Stimulated activated CD4-positive, alpha-beta T cell treated with anti-CD3 and anti-CD28 coated beads, TNF-alpha, amount 100 ng/mL, for 48 hours (primary cell): ENCODE measurements around the gene MRPL42.
"Not testable (repeated sequence)": the region's sequence is repeated elsewhere in the genome, so short reads cannot be mapped to it uniquely, and the experiment has no call there.

ENCODE experiments used
- DNase-seq, 3 donors: peaks; one replicate each; pipeline ENCODE4 v3.0.0-alpha.2; 2020; ENCODE audit warnings: low read depth in 3 of 3

The MRPL42 gene

DNA sequence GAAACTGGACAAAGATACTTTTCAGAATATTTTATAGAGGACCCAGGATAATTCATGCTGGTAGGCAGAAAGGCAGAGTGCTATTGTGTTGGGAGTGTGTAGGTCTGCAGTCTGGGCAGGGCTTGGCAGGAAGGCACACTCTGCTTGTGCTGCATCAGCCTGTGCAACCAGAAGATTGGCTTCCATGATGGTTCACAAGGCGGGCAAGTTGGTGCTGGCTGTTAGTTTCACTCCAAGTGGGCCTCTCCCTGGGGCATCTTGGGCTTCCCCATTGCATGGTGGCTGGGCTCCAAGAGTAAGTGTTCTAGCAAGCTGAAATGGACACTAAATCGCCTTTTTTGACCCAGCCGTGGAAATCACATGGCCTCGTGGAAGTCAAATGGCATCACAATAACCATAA, 23.7 kb upstream of the MRPL42 start:
- DNase-seq = no peak

DNA sequence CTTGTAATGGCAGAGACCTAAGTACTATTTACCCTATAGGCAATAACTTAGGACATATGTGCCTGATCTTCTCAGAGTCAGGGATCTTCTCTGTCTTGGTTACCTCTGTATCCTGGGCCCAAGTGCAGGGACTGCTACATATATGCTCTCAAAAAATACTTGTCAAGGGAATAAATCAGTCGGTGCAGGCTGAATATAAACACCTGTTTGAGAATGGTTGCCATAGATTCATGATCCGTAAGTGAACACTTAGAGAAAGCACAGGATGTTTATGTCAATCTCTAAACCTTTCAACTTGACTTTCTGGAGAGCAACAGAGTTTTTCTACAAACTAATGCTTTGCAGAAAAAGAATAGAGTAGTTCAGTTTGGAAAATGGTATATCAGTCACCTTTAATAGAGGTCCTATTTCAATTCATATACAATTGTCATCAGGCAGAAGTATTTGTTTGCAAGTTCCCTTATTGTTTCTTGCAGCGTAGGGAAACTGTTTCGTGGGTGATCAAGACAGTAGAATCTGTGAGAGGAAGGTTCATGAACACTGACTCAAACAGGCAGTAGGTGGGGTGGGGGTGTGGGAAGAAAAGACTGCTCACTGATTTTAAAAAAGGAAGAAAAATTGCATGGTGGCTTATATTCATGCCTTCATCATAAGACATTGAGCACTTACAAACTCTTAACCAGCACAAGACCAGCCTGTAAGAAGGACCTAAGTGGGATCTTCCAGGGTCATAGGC, 19.6 kb upstream of the MRPL42 start:
- DNase-seq = peak in 1 of 3 donors; percentile 12

DNA sequence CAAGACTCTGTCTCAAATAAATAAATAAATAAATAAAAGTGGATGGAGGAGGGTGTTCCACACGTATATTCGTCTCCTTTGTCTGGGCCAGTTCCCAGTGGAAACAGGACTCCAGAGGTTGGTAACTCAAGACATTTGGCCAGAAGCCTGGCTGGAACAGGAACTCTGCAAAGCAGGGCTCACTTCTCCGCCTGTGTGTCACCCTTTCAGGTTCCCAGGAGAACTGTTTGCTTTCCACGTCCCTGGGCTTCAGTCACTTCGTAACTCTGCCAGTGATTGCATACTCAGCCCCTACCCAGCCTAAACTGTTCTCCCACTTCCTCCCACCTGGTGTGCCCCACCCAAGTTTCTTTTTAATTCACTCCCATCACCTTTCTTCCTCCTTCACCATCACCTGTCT, 18.5 kb upstream of the MRPL42 start:
- DNase-seq = no peak

- no peak for DNase-seq
These were observed 18.0 kb upstream of the MRPL42 start for GRCh38 chr12:93449277-93449676.

DNA sequence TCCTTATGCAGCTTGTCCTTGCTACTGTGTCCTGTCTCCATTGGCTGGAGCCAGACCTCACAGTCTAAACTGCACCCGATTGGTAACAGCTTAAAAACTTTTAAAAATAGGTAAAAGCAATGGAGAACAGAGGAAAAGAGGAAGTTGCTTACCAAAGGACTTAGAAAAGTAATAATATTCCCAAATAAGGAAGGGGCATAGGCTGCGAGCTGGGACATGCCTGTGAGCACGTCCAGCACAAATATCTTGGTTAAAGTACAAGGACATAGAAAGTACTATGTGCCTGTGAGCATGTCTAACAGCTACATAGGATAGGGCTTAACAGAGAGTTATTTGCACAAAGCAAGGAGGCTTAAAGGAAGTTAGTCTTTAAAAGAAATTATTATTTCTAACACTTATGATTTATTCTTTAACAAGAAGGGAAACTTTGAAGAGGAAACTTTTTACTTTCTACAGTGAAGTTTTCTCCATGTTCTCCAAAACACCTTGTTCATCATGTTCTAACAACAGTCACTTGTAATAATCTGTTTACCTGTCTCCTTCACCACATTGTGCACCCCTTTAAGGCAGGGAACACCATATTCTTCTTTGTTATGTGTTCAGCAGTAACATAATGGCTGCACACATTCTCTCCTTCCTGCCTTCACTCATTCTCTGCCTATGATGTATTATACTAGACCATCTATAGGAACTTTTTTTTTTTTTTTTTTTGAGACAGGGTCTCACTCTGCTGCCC, 15.7 kb upstream of the MRPL42 start:
- no peak for DNase-seq

DNA sequence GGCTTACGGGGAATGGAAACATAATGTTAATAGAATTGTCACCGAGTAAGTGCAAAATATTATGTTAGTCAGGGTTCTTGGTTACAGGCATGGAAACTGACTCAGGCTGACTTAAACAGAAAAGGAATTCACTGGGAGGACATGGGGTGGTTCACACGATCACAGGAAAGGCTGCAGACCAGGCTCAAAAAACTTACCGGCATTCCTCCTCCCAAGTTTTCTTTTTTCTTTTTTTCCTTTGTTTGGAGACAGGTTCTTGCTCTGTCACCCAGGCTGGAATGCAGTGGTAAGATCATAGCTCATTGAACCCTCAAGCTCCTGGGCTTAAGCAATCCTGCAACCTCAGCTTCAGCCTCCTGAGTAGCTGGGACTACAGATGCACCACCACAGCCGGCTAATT, 13.7 kb upstream of the MRPL42 start:
- no peak for DNase-seq

DNA sequence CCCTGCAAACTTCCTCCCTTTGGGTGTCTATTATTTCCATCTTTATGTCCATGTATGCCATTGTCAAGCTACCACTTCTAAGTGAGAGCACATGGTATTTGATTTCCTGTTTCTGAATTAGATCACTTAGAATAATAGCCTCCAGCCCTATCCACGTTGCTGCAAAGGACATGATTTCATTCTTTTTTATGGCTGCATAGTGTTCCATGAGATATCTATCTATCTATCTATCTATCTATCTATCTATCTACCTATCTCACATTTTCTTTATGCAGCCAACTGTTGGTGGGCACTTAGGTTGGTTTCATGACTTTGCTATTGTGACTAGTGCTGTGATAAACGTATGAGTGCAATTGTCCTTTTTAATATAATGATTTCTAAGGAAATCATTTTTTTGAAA, 11.2 kb upstream of the MRPL42 start:
- DNase-seq = no peak

- no peak for DNase-seq
These were observed 8.2 kb upstream of the MRPL42 start for GRCh38 chr12:93459097-93459496.

DNA sequence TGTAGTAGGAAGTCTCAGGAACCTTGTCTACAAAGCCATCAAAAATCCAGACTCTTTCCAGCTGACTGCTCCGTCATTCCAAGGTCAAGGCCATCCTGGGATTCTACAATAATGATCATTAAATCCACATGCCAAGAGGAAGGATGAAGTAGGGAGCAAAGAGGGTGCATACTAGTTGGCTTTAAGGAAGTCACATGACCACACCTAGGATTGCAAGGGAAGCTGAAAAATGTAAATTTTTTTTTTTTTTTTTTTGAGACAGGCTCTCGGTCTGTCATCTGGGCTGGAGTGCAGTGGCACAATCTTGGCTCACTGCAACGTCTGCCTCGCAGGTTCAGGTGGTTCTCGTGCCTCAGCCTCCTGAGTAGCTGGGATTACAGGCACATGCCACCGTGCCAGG, 7.3 kb upstream of the MRPL42 start:
- DNase-seq = no peak

DNA sequence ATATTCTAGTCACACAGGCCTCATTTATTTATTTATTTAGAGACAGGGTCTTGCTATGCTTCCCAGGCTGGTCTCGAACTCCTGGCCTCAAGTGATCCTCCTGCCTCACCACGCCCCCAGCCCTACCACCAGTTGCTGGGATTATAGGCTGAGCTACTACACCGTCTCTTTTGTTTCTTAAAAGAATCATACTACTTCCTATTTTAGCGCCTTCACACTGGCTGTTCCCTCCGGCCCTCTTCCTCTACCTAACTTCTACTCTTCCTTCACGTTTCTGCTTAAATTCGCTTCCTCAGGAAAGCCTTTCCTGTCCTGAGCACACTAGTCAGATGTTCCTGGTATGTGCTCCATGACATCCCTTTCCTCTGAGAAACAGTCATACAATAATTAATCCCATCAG, 6.4 kb upstream of the MRPL42 start:
- no peak for DNase-seq

DNA sequence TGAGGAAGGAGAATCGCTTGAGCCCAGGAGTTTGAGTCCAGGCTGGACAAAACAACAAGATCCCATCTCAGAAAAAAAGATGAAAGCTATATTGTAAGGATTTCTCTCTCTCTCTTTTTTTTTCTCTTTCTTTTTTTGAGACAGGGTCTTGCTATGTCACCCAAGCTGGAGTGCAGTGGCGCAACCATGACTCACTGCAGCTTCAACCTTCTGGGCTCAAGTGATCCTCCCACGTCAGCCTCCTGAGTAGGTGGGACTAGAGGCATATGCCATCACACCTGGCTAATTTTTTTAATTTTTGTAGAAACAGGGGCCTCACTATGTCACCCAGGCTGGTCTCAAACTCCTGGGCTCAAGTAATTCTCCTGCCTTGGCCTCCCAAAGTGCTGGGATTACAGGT, 5.8 kb upstream of the MRPL42 start:
- no peak for DNase-seq

GRCh38 chr12:93465841-93466240, 1.5 kb upstream of the MRPL42 start:
- no peak for DNase-seq

DNA sequence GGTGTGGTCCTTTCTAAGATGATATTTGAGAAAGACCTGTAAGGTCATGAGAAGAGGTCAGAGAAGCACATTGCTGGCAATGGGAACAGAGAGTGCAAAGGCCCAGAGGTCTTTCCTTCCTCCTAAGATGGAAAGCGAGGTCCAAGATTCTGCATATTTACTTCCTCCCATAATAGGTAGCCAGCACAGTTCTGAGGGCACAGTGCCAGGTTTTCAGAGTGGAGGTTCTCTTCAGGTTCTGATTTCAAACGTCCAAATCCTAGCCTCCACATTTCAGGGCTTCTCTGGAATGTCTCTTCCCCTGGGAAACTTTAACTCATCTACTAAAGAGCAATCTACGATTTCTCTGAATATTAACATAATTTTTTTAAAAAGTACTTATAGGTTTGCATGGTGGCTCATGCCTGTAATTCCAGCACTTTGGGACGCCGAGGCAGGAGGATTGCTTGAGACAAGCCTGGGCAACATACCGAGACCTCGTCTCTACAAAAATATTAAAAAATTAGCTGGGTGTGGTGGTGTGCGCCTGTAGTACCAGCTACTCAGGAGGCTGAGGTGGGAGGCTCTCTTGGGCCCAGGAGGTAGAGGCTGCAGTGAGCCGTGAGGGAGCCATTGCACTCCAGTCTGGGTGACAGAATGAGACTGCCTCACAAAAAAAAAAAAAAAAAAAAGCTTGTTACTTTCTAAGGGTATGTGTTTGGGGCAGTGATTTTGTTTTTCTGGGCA, 526 bp upstream of the MRPL42 start:
- no peak for DNase-seq

- DNase-seq = no peak
These were observed 676 bp downstream of the MRPL42 start for GRCh38 chr12:93468008-93468371.

DNA sequence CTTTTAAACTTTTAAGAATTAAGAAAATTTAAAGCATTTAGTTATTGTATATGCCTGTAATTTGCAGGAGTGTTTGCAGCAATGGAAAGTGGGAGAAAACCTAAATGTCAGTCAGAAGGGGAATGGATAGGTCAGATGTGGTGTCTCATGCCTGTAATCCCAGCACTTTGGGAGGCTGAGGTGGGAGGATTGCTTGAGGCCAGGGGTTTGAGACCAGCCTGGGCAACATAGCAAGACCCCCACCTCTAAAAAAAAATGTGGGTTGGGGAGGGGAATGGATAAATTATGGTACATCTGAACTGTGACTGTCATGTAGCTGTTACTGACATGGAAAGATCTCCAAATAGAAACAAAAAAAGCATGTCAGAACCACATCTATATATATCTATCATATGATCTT, 2.1 kb downstream of the MRPL42 start:
- no peak for DNase-seq

DNA sequence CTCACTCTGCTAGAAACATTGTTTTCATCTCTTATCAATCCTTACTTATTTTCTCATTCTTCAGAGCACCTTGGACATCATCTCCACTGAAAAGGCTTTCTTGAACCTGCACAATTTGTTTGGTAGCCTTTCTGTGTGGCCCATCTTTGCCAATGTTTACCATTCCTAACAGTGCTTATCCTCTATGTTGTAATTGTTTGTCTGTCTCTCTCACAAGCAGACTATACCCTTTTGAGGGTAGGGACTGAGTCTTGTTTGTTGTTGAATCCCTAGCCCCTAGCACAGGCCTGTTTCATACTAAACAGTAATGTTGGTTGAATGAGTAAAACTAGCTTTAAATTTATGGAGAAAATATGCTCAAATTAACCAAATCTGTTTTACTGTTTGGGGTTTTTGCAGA, 9.2 kb downstream of the MRPL42 start:
- DNase-seq = no peak

GRCh38 chr12:93482721-93483120, 15.4 kb downstream of the MRPL42 start:
- DNase-seq = no peak

- no peak for DNase-seq
These were observed 16.0 kb downstream of the MRPL42 start for GRCh38 chr12:93483151-93483807.

DNA sequence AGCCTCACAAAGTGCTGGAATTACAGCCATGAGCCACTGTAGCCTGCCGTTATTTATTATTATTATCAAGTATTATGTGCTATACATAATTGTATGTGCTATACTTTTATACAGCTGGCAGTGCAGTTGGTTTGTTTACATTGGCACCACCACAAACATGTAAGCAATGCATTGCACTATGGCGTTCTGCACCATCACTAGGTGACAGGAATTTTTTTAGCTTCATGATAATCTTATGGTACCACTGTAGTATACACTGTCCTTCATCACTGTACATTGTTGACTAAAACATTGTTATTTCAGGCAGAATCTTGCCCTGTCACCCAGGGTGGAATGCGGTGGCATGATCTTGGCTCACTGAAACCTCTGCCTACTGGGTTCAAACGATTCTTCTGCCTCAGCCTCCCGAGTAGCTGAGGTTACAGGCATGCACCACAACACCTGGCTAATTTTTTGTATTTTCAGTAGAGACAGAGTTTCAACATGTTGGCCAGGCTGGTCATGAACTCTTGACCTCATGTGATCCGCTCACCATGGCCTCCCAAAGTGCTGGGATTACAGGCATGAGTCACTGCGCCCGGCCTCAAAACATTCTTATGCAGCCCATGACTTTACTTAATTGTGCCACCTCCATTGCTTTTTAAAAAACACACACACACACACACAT, 17.1 kb downstream of the MRPL42 start:
- no peak for DNase-seq

DNA sequence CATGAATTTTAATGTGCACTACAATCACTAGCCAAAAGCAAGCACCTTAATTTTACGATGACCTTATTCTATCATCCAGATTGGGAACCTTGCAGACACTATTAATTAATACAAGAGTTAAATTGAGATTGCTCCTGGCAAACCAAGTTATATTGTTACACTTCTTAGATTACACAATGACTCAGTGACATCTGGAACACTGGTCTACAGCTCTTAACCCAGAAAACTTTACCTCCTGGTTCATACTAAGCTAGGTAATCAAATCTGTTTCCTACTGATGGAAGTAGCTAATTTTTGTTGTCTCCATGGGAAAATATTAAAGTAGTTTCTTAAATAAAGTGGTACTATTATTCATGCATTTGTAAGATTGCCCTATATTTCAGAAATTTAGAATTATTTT, 25.5 kb downstream of the MRPL42 start:
- DNase-seq = not testable (repeated sequence)

- no peak for DNase-seq
These were observed 26.8 kb downstream of the MRPL42 start for GRCh38 chr12:93494096-93494495.

- DNase-seq = no peak
These were observed 30.1 kb downstream of the MRPL42 start for GRCh38 chr12:93497456-93497855.
